ENCODE results near the gene FAM171A2.

FAM171A2 gene

DNA sequence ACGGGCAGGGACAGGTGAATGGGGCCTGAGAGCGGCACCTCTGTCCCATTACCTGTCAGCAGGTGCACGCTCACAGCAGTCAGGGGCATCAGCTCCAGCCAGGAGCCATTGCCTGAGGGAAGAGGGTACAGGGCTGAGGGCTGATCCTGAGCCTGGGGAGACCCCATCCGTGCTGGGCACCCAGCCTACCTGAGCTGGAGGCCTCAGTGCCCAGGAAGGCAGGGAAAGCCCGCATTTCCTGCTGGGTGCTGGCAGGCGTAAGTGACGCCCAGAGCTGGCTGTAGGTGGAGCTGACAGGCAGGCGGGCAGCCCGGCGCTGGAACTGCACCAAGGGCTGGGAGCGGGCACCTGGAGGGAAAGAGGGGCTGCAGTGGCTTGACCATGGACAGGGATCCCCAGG lies 7.4 kb downstream of the FAM171A2 start:
- Histone ChIP-seq H3K79me2 (ENCODE audit: control insufficient read depth, low read length) (no peaks in the 10 kb centered on the region), H3F3A (ENCODE audit: control insufficient read depth, insufficient read depth) (no peaks in the 10 kb centered on the region), H3K4me2 (ENCODE audit: low read length) (no peak overlapping the region), H3K27ac (ENCODE audit: low read depth, low read length) (no peak overlapping the region), H3K4me3 (ENCODE audit: low read length) (no peak overlapping the region), H3K9me2 (replicated peaks; ENCODE audit: control insufficient read depth, low read length) (no peaks in the 10 kb centered on the region), H4K20me1 (ENCODE audit: control insufficient read depth, insufficient read depth, low read depth, low read length) (no peaks in the 10 kb centered on the region), H3K4me1 (ENCODE audit: control insufficient read depth, low read length) (peaks cover 27% of the 10 kb centered on the region), H3K36me3 (ENCODE audit: control insufficient read depth, low read length) (peaks cover 21% of the 10 kb centered on the region), H3K27me3 (ENCODE audit: control insufficient read depth, low read length) (peaks cover 14% of the 10 kb centered on the region; the same call in 1 of the 2 replicates), H3K9me3 (ENCODE audit: control insufficient read depth, insufficient read depth, low read length) (no peaks in the 10 kb centered on the region)
- TF ChIP-seq, protein P1, sequence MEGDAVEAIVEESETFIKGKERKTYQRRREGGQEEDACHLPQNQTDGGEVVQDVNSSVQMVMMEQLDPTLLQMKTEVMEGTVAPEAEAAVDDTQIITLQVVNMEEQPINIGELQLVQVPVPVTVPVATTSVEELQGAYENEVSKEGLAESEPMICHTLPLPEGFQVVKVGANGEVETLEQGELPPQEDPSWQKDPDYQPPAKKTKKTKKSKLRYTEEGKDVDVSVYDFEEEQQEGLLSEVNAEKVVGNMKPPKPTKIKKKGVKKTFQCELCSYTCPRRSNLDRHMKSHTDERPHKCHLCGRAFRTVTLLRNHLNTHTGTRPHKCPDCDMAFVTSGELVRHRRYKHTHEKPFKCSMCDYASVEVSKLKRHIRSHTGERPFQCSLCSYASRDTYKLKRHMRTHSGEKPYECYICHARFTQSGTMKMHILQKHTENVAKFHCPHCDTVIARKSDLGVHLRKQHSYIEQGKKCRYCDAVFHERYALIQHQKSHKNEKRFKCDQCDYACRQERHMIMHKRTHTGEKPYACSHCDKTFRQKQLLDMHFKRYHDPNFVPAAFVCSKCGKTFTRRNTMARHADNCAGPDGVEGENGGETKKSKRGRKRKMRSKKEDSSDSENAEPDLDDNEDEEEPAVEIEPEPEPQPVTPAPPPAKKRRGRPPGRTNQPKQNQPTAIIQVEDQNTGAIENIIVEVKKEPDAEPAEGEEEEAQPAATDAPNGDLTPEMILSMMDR (IDR thresholded peaks at IDR 0.05; ENCODE audit: low read depth, low read length, poor library complexity, severe bottlenecking): no peak
- no peak for TF ChIP-seq EZH2phosphoT487 (IDR thresholded peaks at IDR 0.05; ENCODE audit: borderline replicate concordance, low read length)

DNA sequence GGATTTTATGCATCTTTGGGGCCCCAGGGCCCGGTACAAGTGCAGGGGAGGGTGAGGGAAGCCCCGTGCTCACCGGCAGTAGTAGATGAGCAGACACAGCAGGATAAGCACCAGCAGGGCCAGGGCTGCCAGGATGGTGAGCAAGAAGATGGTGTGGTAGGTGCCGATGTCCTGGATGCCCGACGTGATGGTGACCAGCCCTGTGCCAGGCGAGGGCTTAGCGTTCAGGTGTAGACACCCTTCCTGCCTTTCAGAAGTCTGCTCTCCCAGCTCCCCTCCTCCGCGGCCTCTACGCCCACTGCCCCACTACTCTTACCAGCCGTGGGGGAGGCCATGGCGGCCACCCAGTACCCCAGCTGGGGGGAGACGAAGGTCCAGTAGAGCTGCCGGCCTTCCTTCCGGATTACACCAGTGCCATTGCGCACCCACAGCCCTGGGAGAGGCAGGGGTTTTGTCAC lies 8.0 kb downstream of the FAM171A2 start:
- TF ChIP-seq, protein P1 (IDR thresholded peaks at IDR 0.05; ENCODE audit: low read depth, low read length, poor library complexity, severe bottlenecking): no peak
- TF ChIP-seq EZH2phosphoT487 (IDR thresholded peaks at IDR 0.05; ENCODE audit: borderline replicate concordance, low read length): no peak
- H3K27ac ChIP-seq (ENCODE audit: low read depth, low read length): no peak overlapping the region
- H3K27me3 ChIP-seq (ENCODE audit: control insufficient read depth, low read length): peaks cover 14% of the 10 kb centered on the region; the same call in 1 of the 2 replicates
- no peak overlapping the region for H3K4me2 ChIP-seq (ENCODE audit: low read length)
- peaks cover 27% of the 10 kb centered on the region for H3K36me3 ChIP-seq (ENCODE audit: control insufficient read depth, low read length)
- no peaks in the 10 kb centered on the region for H3F3A ChIP-seq (ENCODE audit: control insufficient read depth, insufficient read depth)
- no peak overlapping the region for H3K4me3 ChIP-seq (ENCODE audit: low read length)
- peaks cover 25% of the 10 kb centered on the region for H3K4me1 ChIP-seq (ENCODE audit: control insufficient read depth, low read length)
- no peaks in the 10 kb centered on the region for H3K79me2 ChIP-seq (ENCODE audit: control insufficient read depth, low read length)
- H3K9me3 ChIP-seq (ENCODE audit: control insufficient read depth, insufficient read depth, low read length): no peaks in the 10 kb centered on the region
- no peaks in the 10 kb centered on the region for H4K20me1 ChIP-seq (ENCODE audit: control insufficient read depth, insufficient read depth, low read depth, low read length)
- no peaks in the 10 kb centered on the region for H3K9me2 ChIP-seq (replicated peaks; ENCODE audit: control insufficient read depth, low read length)

DNA sequence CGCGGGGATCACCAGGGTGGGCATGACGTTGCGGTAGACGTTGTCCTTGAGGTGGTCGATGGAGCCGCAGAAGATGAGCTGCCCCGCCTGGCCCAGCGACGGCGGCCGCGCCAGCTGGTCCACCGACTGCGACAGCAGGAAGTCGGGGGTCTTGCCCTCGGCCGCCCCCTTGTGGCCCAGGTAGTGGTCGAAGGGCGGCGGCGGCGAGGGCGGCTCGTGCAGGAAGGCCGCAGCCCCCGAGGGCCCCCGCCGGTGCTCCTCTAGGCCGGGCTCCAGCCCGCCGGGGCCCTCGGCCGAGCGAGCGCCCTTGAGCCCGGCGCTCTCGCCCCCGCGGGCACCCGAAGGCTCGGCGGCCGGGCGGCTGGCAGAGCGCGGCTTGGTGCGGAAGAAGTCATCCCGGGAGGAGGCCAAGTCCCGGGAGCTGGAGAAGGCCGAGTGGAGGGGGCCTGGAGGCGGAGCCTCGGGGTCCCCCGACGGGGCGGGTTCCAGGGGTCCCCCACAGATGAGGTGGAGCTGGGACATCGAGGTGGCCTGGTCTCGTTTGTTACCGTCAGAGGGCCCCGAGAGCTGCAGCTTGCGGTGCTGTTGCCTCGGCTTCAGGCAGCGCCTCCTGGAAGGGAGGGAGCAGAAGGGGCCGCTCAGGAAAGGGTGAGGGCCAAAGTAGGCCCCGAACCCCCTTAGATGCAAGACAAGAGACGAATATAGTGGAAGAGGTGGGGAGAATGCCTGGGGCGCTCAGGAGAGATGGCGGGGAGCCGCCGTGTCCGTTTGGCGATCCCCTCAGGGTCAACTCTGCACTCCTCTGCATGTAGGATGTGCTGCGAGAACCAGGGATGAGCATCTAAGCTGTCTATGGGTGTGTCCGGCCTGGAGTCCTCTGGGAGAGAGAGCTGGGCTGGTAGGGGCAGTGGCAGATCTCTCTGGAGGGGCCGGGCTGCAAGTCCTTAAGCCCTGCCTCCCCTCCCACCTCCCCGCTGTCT lies 8.8 kb downstream of the FAM171A2 start:
- H3K4me3 ChIP-seq (ENCODE audit: low read length): 0 out of 2 replicates have a peak overlapping the region, but pooled peaks have one; percentile 24
- no peaks in the 10 kb centered on the region for H3K79me2 ChIP-seq (ENCODE audit: control insufficient read depth, low read length)
- H3K9me3 ChIP-seq (ENCODE audit: control insufficient read depth, insufficient read depth, low read length): no peaks in the 10 kb centered on the region
- peak overlapping the region; percentile 39; the same call in 1 of the 2 replicates for H3K4me2 ChIP-seq (ENCODE audit: low read length)
- no peaks in the 10 kb centered on the region for H4K20me1 ChIP-seq (ENCODE audit: control insufficient read depth, insufficient read depth, low read depth, low read length)
- TF ChIP-seq EZH2phosphoT487 (IDR thresholded peaks at IDR 0.05; ENCODE audit: borderline replicate concordance, low read length): no peak
- TF ChIP-seq, protein P1 (IDR thresholded peaks at IDR 0.05; ENCODE audit: low read depth, low read length, poor library complexity, severe bottlenecking): peak; percentile 52
- no peaks in the 10 kb centered on the region for H3K9me2 ChIP-seq (replicated peaks; ENCODE audit: control insufficient read depth, low read length)
- H3K27me3 ChIP-seq (ENCODE audit: control insufficient read depth, low read length): peaks cover 14% of the 10 kb centered on the region; the same call in 1 of the 2 replicates
- no peaks in the 10 kb centered on the region for H3F3A ChIP-seq (ENCODE audit: control insufficient read depth, insufficient read depth)
- H3K4me1 ChIP-seq (ENCODE audit: control insufficient read depth, low read length): peaks cover 21% of the 10 kb centered on the region
- no peak overlapping the region for H3K27ac ChIP-seq (ENCODE audit: low read depth, low read length)
- peaks cover 35% of the 10 kb centered on the region for H3K36me3 ChIP-seq (ENCODE audit: control insufficient read depth, low read length)
